Activated naive CD8-positive, alpha-beta T cell treated with anti-CD3 and anti-CD28 coated beads, Interleukin-2, amount 50 U/mL, for 24 hours (primary cell): ENCODE results near the gene ZSCAN2.
A peak's percentile ranks its signal among the peaks of the same experiment; 100 is the strongest.

Experiments used
- ATAC-seq: fragments of 150-1000 bp; cut with Tn5 transposase; one replicate; pipeline ENCODE4 v1.10.0; 2021
- DNase-seq: peaks from one replicate; pipeline ENCODE4 v3.0.0; 2021
- H3K27ac Mint-ChIP-seq: one replicate; pipeline ENCODE4 v1.8.0; 2021; ENCODE audit warnings: mild to moderate bottlenecking, mixed read lengths
- H3K27me3 Mint-ChIP-seq: one replicate; pipeline ENCODE4 v1.8.0; 2021; ENCODE audit warnings: mixed read lengths
- H3K36me3 Mint-ChIP-seq: one replicate; pipeline ENCODE4 v1.8.0; 2021; ENCODE audit warnings: low read depth, mixed read lengths
- H3K4me1 Mint-ChIP-seq: one replicate; pipeline ENCODE4 v1.8.0; 2021; ENCODE audit warnings: mixed read lengths
- H3K4me3 Mint-ChIP-seq: one replicate; pipeline ENCODE4 v1.8.0; 2021; ENCODE audit warnings: mild to moderate bottlenecking, moderate library complexity, mixed read lengths
- H3K9me3 Mint-ChIP-seq: one replicate; pipeline ENCODE4 v1.8.0; 2021; ENCODE audit warnings: mixed read lengths

Gene ZSCAN2

GRCh38 chr15:84606653-84607120 lies 5.9 kb downstream of the ZSCAN2 start:
- no peak for ATAC-seq
- H3K27ac Mint-ChIP-seq: no peak overlapping the region
- H3K4me1 Mint-ChIP-seq: peaks cover 44% of the 10 kb centered on the region

GRCh38 chr15:84608707-84609284 lies 8.0 kb downstream of the ZSCAN2 start:
- Mint-ChIP-seq H3K27me3 (no peaks in the 10 kb centered on the region), H3K36me3 (peaks cover 16% of the 10 kb centered on the region), H3K4me3 (no peak overlapping the region), H3K9me3 (no peaks in the 10 kb centered on the region), H3K27ac (no peak overlapping the region), H3K4me1 (peaks cover 23% of the 10 kb centered on the region)
- DNase-seq: no peak
- no peak for ATAC-seq

More at GRCh38 chr15:84606653-84607120, 5.9 kb downstream of the ZSCAN2 start:
- DNase-seq: no peak
- Mint-ChIP-seq H3K4me3 (no peak overlapping the region), H3K27me3 (no peaks in the 10 kb centered on the region), H3K9me3 (no peaks in the 10 kb centered on the region), H3K36me3 (peaks cover 12% of the 10 kb centered on the region)

GRCh38 chr15:84609818-84610525 lies 9.2 kb downstream of the ZSCAN2 start:
- no peaks in the 10 kb centered on the region for H3K9me3 Mint-ChIP-seq
- no peaks in the 10 kb centered on the region for H3K27me3 Mint-ChIP-seq
- peaks cover 12% of the 10 kb centered on the region for H3K4me1 Mint-ChIP-seq
- no peak overlapping the region for H3K27ac Mint-ChIP-seq
- H3K4me3 Mint-ChIP-seq: no peak overlapping the region
- DNase-seq: no peak
- ATAC-seq: no peak
- H3K36me3 Mint-ChIP-seq: peaks cover 14% of the 10 kb centered on the region

GRCh38 chr15:84611631-84612030 lies 10.8 kb downstream of the ZSCAN2 start:
- Mint-ChIP-seq H3K4me1 (peaks cover 2% of the 10 kb centered on the region), H3K27ac (no peak overlapping the region), H3K27me3 (no peaks in the 10 kb centered on the region), H3K36me3 (peaks cover 6% of the 10 kb centered on the region), H3K4me3 (no peak overlapping the region), H3K9me3 (no peaks in the 10 kb centered on the region)
- DNase-seq (no peak), ATAC-seq (no peak)

- DNase-seq (no peak), ATAC-seq (no peak)
- H3K4me1 Mint-ChIP-seq: peaks cover 2% of the 10 kb centered on the region
- H3K36me3 Mint-ChIP-seq: peaks cover 28% of the 10 kb centered on the region
- peaks cover 18% of the 10 kb centered on the region for H3K9me3 Mint-ChIP-seq
- no peaks in the 10 kb centered on the region for H3K27me3 Mint-ChIP-seq
- no peak overlapping the region for H3K4me3 Mint-ChIP-seq
- H3K27ac Mint-ChIP-seq: no peak overlapping the region
Measured at GRCh38 chr15:84616235-84616634, 15.4 kb downstream of the ZSCAN2 start.

- Mint-ChIP-seq H3K27ac (no peak overlapping the region), H3K36me3 (peaks cover 47% of the 10 kb centered on the region), H3K4me3 (no peak overlapping the region), H3K4me1 (peaks cover 2% of the 10 kb centered on the region), H3K9me3 (peaks cover 32% of the 10 kb centered on the region), H3K27me3 (no peaks in the 10 kb centered on the region)
- DNase-seq (no peak), ATAC-seq (no peak)
Measured at GRCh38 chr15:84620626-84621025, 19.8 kb downstream of the ZSCAN2 start.

- H3K27me3 Mint-ChIP-seq: no peaks in the 10 kb centered on the region
- H3K4me1 Mint-ChIP-seq: no peaks in the 10 kb centered on the region
- peaks cover 47% of the 10 kb centered on the region for H3K36me3 Mint-ChIP-seq
- ATAC-seq (no peak), DNase-seq (no peak)
- H3K4me3 Mint-ChIP-seq: no peak overlapping the region
- peaks cover 32% of the 10 kb centered on the region for H3K9me3 Mint-ChIP-seq
- no peak overlapping the region for H3K27ac Mint-ChIP-seq
Measured at GRCh38 chr15:84621358-84621979, 20.7 kb downstream of the ZSCAN2 start.

- Mint-ChIP-seq H3K36me3 (peaks cover 43% of the 10 kb centered on the region), H3K4me3 (no peak overlapping the region), H3K27ac (no peak overlapping the region), H3K27me3 (no peaks in the 10 kb centered on the region), H3K9me3 (peaks cover 30% of the 10 kb centered on the region), H3K4me1 (no peaks in the 10 kb centered on the region)
- no peak for ATAC-seq
- no peak for DNase-seq
Measured at GRCh38 chr15:84624359-84624758, 23.6 kb downstream of the ZSCAN2 start.

GRCh38 chr15:84625123-84625522 lies 24.3 kb downstream of the ZSCAN2 start:
- peaks cover 1% of the 10 kb centered on the region for H3K4me1 Mint-ChIP-seq
- peaks cover 35% of the 10 kb centered on the region for H3K36me3 Mint-ChIP-seq
- H3K27me3 Mint-ChIP-seq: no peaks in the 10 kb centered on the region
- peaks cover 25% of the 10 kb centered on the region for H3K9me3 Mint-ChIP-seq
- ATAC-seq (no peak), DNase-seq (no peak)
- H3K4me3 Mint-ChIP-seq: no peak overlapping the region
- H3K27ac Mint-ChIP-seq: no peak overlapping the region

GRCh38 chr15:84629033-84629432 lies 28.2 kb downstream of the ZSCAN2 start:
- no peaks in the 10 kb centered on the region for H3K27me3 Mint-ChIP-seq
- H3K9me3 Mint-ChIP-seq: no peaks in the 10 kb centered on the region
- peaks cover 23% of the 10 kb centered on the region for H3K4me1 Mint-ChIP-seq
- ATAC-seq (no peak), DNase-seq (no peak)
- H3K36me3 Mint-ChIP-seq: peaks cover 6% of the 10 kb centered on the region
- H3K27ac Mint-ChIP-seq: no peak overlapping the region
- no peak overlapping the region for H3K4me3 Mint-ChIP-seq

- H3K4me1 Mint-ChIP-seq: peaks cover 47% of the 10 kb centered on the region
- no peaks in the 10 kb centered on the region for H3K9me3 Mint-ChIP-seq
- peaks cover 21% of the 10 kb centered on the region for H3K36me3 Mint-ChIP-seq
- no peak for ATAC-seq
- no peaks in the 10 kb centered on the region for H3K27me3 Mint-ChIP-seq
- H3K4me3 Mint-ChIP-seq: peak overlapping the region; percentile 88
- H3K27ac Mint-ChIP-seq: peak overlapping the region; percentile 90
- no peak for DNase-seq
Measured at GRCh38 chr15:84631706-84632272, 31.0 kb downstream of the ZSCAN2 start.

- Mint-ChIP-seq H3K27me3 (no peaks in the 10 kb centered on the region), H3K4me3 (peak overlapping the region; percentile 88), H3K36me3 (peaks cover 31% of the 10 kb centered on the region), H3K27ac (peak overlapping the region; percentile 99), H3K9me3 (no peaks in the 10 kb centered on the region), H3K4me1 (peaks cover 54% of the 10 kb centered on the region)
- ATAC-seq: peak; percentile 66
- peak; percentile 81 for DNase-seq
Measured at GRCh38 chr15:84633311-84634227, 32.8 kb downstream of the ZSCAN2 start.

GRCh38 chr15:84634228-84634837 lies 33.5 kb downstream of the ZSCAN2 start:
- DNase-seq (no peak), ATAC-seq (no peak)
- Mint-ChIP-seq H3K27me3 (no peaks in the 10 kb centered on the region), H3K4me3 (peak overlapping the region; percentile 88), H3K36me3 (peaks cover 35% of the 10 kb centered on the region), H3K27ac (peak overlapping the region; percentile 66), H3K9me3 (no peaks in the 10 kb centered on the region), H3K4me1 (peaks cover 54% of the 10 kb centered on the region)

GRCh38 chr15:84638103-84638502 lies 37.3 kb downstream of the ZSCAN2 start:
- H3K27ac Mint-ChIP-seq: peak overlapping the region; percentile 59
- no peaks in the 10 kb centered on the region for H3K27me3 Mint-ChIP-seq
- peaks cover 39% of the 10 kb centered on the region for H3K4me1 Mint-ChIP-seq
- ATAC-seq (no peak), DNase-seq (no peak)
- H3K9me3 Mint-ChIP-seq: no peaks in the 10 kb centered on the region
- no peak overlapping the region for H3K4me3 Mint-ChIP-seq
- peaks cover 53% of the 10 kb centered on the region for H3K36me3 Mint-ChIP-seq
